Measurements from ENCODE around the gene CABP5. TPM values are rescaled to one million over a fixed set of nuclear protein-coding genes. Genes with fewer than 3 reads are reported as not detected.

CABP5 gene
- total RNA-seq (2022; extraction: Qiagen RNA extraction): not detected in 5 replicates

DNA sequence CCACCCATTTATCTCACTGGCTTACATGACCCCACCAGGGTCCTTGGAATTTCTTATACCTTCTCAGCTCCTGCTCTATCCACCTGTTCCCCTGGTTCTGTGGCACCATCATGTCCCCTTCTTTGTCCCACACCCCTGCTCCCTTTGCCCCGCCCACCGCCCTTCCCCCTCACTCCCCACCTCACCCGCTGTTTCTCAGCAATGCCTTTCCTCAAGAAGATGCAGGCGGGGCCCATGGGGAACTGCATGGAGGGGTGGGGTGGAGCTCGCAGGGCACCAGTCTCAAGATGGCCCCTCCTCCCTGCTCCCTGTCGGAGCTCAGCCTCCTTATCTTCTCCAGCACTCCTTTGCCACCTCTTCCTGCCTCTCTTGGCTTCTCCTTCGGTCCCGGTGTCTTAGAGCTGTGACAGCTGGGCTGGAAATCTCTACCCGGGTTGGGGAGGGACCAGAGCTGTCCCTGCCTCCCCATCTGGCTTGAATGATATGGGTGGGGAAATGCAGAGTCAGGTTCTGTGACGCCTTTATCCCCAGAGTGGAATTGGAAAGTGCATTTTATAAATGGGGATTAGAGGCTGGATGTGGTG lies at the start of gene CABP5:
Gene CABP5, minus strand, starts transcription at position 405 of the 584 bp plus-strand sequence. Its CDS starts 157 bp downstream, at position 248.

DNA sequence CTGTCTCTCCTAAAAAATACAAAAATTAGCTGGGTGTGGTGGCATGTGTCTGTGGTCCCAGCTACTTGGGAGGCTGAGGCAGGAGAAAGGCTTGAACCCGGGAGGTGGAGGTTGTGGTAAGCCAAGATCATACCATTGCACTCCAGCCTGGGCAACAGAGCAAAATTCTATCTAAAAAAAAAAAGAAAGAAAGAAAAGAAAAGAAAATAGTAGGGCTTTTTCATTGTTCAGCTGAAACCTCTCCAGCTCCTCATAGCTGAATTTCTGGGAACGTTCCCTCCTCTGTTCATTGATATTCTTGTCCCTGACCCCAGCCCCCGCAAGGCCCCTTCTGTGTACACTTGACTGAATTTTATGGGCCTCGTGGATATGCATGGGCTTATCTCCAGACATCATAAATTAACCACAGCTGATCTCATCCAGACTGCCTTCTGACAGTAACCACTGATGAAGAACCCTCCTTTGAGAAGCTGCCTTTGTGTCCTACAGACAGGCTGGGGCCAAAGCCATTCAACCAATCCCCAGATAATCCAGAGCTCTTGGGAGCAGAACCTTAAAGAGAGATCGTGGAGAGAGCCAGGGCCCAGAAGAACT lies 49.6 kb downstream of the CABP5 start, which contains the start of gene ELSPBP1:
Gene ELSPBP1, plus strand, starts transcription at position 424 of the 594 bp plus-strand sequence. CDS start 14,036 bp downstream, outside the sequence.

DNA sequence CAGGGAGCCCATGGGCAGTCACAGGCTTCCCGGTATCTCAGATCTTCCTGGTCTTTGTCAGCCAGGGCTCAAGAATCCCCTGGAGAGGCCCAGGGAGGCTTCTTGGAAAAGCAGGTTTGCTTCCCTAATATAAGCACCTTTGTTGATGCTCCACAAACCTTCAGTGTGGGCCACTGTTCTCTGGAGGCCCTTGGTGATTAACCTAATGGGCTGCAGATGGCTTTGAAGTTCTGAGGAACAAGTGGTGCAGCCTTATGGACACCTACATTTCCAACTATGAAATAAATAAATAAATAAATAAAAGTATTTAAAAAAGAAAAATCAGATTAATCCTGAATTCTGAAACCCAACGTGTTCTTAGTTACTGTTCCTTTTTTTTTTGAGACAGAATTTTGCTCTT lies 51.8 kb downstream of the CABP5 start, which contains the start of gene BSPH1:
Gene BSPH1, minus strand, starts transcription at position 101 of the 400 bp plus-strand sequence. Its CDS starts 89 bp downstream, at position 12.

Other genes starting within 250 kb of the CABP5 start
- not detected in 5 replicates for gene TPRX1, start 239.5 kb downstream of the CABP5 start, total RNA-seq (2022; extraction: Qiagen RNA extraction)
- gene CRX, start 222.1 kb downstream of the CABP5 start, total RNA-seq (2022; extraction: Qiagen RNA extraction): not detected in 5 replicates
- gene TPRX2, start 184.8 kb downstream of the CABP5 start, total RNA-seq (2022; extraction: Qiagen RNA extraction): not detected in 5 replicates
- gene SULT2A1, start 157.8 kb downstream of the CABP5 start, total RNA-seq (2022; extraction: Qiagen RNA extraction): not detected in 5 replicates
- not detected in 5 replicates for gene BSPH1, start 51.9 kb downstream of the CABP5 start, total RNA-seq (2022; extraction: Qiagen RNA extraction)
- not detected in 5 replicates for gene ELSPBP1, start 49.4 kb downstream of the CABP5 start, total RNA-seq (2022; extraction: Qiagen RNA extraction)
- gene PLA2G4C, start 66.7 kb upstream of the CABP5 start, total RNA-seq (2022; extraction: Qiagen RNA extraction): 10.3 to 16.5 TPM (median 10.5 TPM) in 5 replicates
- 59.0 to 70.2 TPM (median 62.5 TPM) in 5 replicates for gene LIG1, start 126.3 kb upstream of the CABP5 start, total RNA-seq (2022; extraction: Qiagen RNA extraction)
- 5.7 to 8.7 TPM (median 7.2 TPM) in 5 replicates for gene ZSWIM9, start 126.6 kb upstream of the CABP5 start, total RNA-seq (2022; extraction: Qiagen RNA extraction)
- gene CARD8, start 211.8 kb upstream of the CABP5 start, total RNA-seq (2022; extraction: Qiagen RNA extraction): 16.5 to 19.8 TPM (median 18.4 TPM) in 5 replicates
- 4.7 to 5.4 TPM (median 5.3 TPM) in 5 replicates for gene ZNF114, start 226.0 kb upstream of the CABP5 start, total RNA-seq (2022; extraction: Qiagen RNA extraction)

Measured in A549 treated with CORT108297 at 1 μM for 4 hours (cell line).